Measurements from ENCODE around the gene SIN3B.

GRCh38 chr19:16899566-16900075 lies 70.4 kb downstream of the SIN3B start:
- TF ChIP-seq CTCF (IDR thresholded peaks at IDR 0.05) = peak; percentile 23 to 61 (median 44)
- TF ChIP-seq EP300 (IDR thresholded peaks at IDR 0.05; ENCODE audit: low read depth) = no peak
- no peak for TF ChIP-seq POLR2A (IDR thresholded peaks at IDR 0.05)
- TF ChIP-seq POLR2AphosphoS5 (IDR thresholded peaks at IDR 0.05) = no peak

Measured in transverse colon (tissue), 4 donors.